ENCODE data around the gene ADCY2.

- TF ChIP-seq, protein P1, sequence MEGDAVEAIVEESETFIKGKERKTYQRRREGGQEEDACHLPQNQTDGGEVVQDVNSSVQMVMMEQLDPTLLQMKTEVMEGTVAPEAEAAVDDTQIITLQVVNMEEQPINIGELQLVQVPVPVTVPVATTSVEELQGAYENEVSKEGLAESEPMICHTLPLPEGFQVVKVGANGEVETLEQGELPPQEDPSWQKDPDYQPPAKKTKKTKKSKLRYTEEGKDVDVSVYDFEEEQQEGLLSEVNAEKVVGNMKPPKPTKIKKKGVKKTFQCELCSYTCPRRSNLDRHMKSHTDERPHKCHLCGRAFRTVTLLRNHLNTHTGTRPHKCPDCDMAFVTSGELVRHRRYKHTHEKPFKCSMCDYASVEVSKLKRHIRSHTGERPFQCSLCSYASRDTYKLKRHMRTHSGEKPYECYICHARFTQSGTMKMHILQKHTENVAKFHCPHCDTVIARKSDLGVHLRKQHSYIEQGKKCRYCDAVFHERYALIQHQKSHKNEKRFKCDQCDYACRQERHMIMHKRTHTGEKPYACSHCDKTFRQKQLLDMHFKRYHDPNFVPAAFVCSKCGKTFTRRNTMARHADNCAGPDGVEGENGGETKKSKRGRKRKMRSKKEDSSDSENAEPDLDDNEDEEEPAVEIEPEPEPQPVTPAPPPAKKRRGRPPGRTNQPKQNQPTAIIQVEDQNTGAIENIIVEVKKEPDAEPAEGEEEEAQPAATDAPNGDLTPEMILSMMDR (IDR thresholded peaks at IDR 0.05; ENCODE audit: low read depth, low read length) = no peak
- TF ChIP-seq EZH2phosphoT487 (IDR thresholded peaks at IDR 0.05; ENCODE audit: low read depth) = no peak
Measured at GRCh38 chr5:7857361-7857760, 461.4 kb downstream of the ADCY2 start.

All from OCI-LY3 (cell line).